Measurements from ENCODE around the gene PIWIL1.

PIWIL1 gene

DNA sequence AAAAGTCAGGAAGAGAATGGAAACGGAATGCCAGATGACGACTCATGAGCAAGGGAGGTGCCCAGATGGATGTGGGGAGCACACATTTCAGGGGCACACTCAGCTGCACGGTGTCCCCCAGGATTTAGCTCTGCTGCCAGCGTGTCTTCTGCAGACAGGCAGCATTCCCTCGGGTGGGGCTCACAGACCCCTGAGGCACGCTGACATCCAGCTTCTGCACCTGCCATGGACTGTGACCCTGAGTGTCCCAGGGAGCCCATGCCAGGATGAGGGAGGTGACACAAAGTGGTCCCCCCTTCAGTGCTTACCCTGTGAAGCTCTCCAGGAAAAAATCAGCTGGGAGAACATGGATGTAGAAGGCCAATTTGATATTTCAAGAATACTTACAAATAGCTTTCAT is 84.2 kb downstream of the PIWIL1 start:
- no peak overlapping the region for H3K9ac ChIP-seq (ENCODE audit: low read length)
- H3K36me3 ChIP-seq (ENCODE audit: low read length) = no peaks in the 10 kb centered on the region
- no peaks in the 10 kb centered on the region for H3K79me2 ChIP-seq (ENCODE audit: insufficient read depth, low read length)
- no peak overlapping the region for H3K4me2 ChIP-seq (ENCODE audit: low read depth, low read length, poor library complexity, severe bottlenecking)
- no peak overlapping the region for H3K27ac ChIP-seq (ENCODE audit: low read depth, low read length)
- TF ChIP-seq EZH2phosphoT487 (conservative IDR thresholded peaks at IDR 0.05; ENCODE audit: low read length) (no peak), CTCF (IDR thresholded peaks at IDR 0.05; ENCODE audit: insufficient read depth, low read length, poor library complexity, severe bottlenecking) (no peak)
- no peaks in the 10 kb centered on the region for H3K27me3 ChIP-seq (ENCODE audit: low read length)
- no peaks in the 10 kb centered on the region for H3K9me3 ChIP-seq (ENCODE audit: insufficient read depth, low read length)
- H3F3A ChIP-seq (ENCODE audit: insufficient read depth) = no peaks in the 10 kb centered on the region
- no peak overlapping the region for H3K4me3 ChIP-seq (ENCODE audit: insufficient read depth, low read length, poor library complexity, severe bottlenecking)
- no peaks in the 10 kb centered on the region for H3K9me2 ChIP-seq (replicated peaks; ENCODE audit: insufficient read depth, low read length)
- no peak overlapping the region for H2AFZ ChIP-seq (ENCODE audit: low read depth, low read length, severe bottlenecking)
- no peaks in the 10 kb centered on the region for H4K20me1 ChIP-seq (ENCODE audit: low read depth, low read length)

All from SU-DHL-6 (cell line).